ENCODE measurements around the gene DCLK2.

GRCh38 chr4:150108691-150109090 lies 30.4 kb downstream of the DCLK2 start:
- TF ChIP-seq TAF1 (IDR thresholded peaks at IDR 0.05; ENCODE audit: borderline replicate concordance, low read depth, low read length) (no peak), RXRA (IDR thresholded peaks at IDR 0.05; ENCODE audit: borderline replicate concordance, low read depth) (no peak), REST (IDR thresholded peaks at IDR 0.05; ENCODE audit: low read depth, low read length) (no peak)
- TF ChIP-seq, protein P1, sequence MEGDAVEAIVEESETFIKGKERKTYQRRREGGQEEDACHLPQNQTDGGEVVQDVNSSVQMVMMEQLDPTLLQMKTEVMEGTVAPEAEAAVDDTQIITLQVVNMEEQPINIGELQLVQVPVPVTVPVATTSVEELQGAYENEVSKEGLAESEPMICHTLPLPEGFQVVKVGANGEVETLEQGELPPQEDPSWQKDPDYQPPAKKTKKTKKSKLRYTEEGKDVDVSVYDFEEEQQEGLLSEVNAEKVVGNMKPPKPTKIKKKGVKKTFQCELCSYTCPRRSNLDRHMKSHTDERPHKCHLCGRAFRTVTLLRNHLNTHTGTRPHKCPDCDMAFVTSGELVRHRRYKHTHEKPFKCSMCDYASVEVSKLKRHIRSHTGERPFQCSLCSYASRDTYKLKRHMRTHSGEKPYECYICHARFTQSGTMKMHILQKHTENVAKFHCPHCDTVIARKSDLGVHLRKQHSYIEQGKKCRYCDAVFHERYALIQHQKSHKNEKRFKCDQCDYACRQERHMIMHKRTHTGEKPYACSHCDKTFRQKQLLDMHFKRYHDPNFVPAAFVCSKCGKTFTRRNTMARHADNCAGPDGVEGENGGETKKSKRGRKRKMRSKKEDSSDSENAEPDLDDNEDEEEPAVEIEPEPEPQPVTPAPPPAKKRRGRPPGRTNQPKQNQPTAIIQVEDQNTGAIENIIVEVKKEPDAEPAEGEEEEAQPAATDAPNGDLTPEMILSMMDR (IDR thresholded peaks at IDR 0.05) = no peak

All from SK-N-SH (cell line).